Type B pancreatic cell (in vitro differentiated cells): Measurements from ENCODE around the gene RAB25. TPM values are rescaled to one million over a fixed set of nuclear protein-coding genes. Genes with fewer than 3 reads are reported as not detected.

Experiments
- DNase-seq: peaks from one replicate; pipeline ENCODE4 v3.0.0; 2021; ENCODE audit warnings: mixed read lengths; ENCODE audit not compliant: unreplicated experiment; ENCODE audit errors: extremely low spot score
- H3K27ac Mint-ChIP-seq: 2 replicates; pipeline ENCODE4 v1.8.0; 2021; ENCODE audit warnings: mild to moderate bottlenecking, mixed read lengths
- H3K27me3 Mint-ChIP-seq: 2 replicates; pipeline ENCODE4 v1.8.0; 2021; ENCODE audit warnings: mixed read lengths
- H3K36me3 Mint-ChIP-seq: 2 replicates; pipeline ENCODE4 v1.8.0; 2021; ENCODE audit warnings: mixed read lengths
- H3K4me1 Mint-ChIP-seq: one replicate; pipeline ENCODE4 v1.8.0; 2021; ENCODE audit warnings: mixed read lengths; ENCODE audit not compliant: unreplicated experiment
- H3K4me3 Mint-ChIP-seq: 2 replicates; pipeline ENCODE4 v1.8.0; 2021; ENCODE audit warnings: mild to moderate bottlenecking, mixed read lengths
- H3K9me3 Mint-ChIP-seq: 2 replicates; pipeline ENCODE4 v1.8.0; 2021; ENCODE audit warnings: mixed read lengths
- total RNA-seq: library from RNA; stranded (reverse); gene quantifications from 2 replicates; pipeline ENCODE4 v1.2.1, GENCODE V29; 2021; ENCODE audit warnings: low replicate concordance
- TF ChIP-seq, protein P1 (sequence below): fragments of 200-600 bp; sonication (generic); conservative IDR thresholded peaks from 2 replicates; pipeline ENCODE4 v1.5.0; 2021; ENCODE audit warnings: antibody characterized with exemption, mild to moderate bottlenecking

Gene RAB25
- total RNA-seq, 1 donor from 2014 or later, result 97.9 TPM

DNA sequence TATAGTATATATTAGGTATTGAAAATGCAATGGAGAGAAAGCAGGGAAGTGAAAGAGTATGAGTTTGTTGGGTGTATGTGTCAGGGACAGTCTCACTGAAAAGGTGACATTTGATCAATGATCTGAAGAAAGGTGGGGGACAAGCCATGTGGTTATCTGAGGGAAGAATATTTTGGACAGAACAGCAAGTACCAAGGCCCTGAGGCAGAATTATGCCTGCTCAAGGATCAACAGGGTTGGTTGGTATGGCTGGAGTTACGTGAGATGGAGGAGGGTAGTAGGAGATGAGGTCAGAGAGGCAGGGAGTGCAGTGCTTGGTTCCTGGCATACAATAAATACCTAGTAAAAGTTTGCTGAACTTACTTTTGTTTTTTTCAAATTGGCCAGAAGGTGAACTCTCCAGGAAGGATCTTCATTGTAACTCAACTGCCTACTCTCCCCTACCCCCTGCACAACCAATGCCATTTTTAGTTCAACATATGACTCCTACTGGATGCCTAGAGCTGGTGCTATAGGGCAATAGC lies 4.6 kb upstream of the RAB25 start:
- Mint-ChIP-seq H3K27me3 (no peaks in the 10 kb centered on the region), H3K27ac (peak overlapping the region; percentile 52), H3K4me3 (peak overlapping the region; percentile 61), H3K36me3 (peaks cover 6% of the 10 kb centered on the region), H3K4me1 (peaks cover 24% of the 10 kb centered on the region), H3K9me3 (no peaks in the 10 kb centered on the region)
- DNase-seq, result no peak
- TF ChIP-seq, protein P1, sequence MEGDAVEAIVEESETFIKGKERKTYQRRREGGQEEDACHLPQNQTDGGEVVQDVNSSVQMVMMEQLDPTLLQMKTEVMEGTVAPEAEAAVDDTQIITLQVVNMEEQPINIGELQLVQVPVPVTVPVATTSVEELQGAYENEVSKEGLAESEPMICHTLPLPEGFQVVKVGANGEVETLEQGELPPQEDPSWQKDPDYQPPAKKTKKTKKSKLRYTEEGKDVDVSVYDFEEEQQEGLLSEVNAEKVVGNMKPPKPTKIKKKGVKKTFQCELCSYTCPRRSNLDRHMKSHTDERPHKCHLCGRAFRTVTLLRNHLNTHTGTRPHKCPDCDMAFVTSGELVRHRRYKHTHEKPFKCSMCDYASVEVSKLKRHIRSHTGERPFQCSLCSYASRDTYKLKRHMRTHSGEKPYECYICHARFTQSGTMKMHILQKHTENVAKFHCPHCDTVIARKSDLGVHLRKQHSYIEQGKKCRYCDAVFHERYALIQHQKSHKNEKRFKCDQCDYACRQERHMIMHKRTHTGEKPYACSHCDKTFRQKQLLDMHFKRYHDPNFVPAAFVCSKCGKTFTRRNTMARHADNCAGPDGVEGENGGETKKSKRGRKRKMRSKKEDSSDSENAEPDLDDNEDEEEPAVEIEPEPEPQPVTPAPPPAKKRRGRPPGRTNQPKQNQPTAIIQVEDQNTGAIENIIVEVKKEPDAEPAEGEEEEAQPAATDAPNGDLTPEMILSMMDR, result no peak

DNA sequence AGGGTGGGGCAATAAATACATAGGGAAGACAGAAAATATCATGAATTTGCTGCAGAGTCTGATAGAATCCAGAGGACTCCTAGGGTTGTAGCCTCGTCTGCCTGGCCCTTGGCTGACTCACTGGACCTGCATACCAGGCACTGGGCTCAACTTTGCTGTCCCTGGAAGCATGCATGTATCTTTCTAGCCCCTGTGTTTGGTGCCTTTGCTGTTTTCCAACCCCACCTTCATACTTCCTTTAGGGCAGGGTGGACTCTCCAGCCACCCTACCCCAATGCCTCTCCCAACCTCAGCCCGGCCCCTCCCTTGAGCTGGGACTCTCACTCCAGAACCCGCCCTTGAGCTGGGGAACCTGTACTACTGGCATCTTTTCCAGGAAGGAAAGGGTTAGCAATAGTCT lies 1.2 kb downstream of the RAB25 start:
- peaks cover 31% of the 10 kb centered on the region for H3K4me1 Mint-ChIP-seq
- H3K9me3 Mint-ChIP-seq, result no peaks in the 10 kb centered on the region
- peak overlapping the region; percentile 95 for H3K4me3 Mint-ChIP-seq
- H3K27me3 Mint-ChIP-seq, result no peaks in the 10 kb centered on the region
- no peak for DNase-seq
- H3K36me3 Mint-ChIP-seq, result peaks cover 3% of the 10 kb centered on the region
- TF ChIP-seq, protein P1, result no peak
- H3K27ac Mint-ChIP-seq, result peak overlapping the region; percentile 99

DNA sequence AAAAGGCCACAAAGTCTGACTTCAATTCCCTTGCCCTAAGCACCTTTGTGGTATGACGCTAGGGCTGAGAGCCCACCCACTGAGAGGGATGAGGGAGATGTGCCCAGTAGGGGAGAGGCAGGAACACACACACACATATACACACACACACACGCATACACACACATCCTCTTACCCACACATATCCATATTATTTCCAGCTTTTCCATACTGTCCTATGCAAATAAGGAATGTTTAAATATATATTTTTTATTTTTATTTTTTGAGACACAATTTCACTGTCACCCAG lies 3.0 kb downstream of the RAB25 start:
- DNase-seq, result no peak
- no peaks in the 10 kb centered on the region for H3K27me3 Mint-ChIP-seq
- H3K4me1 Mint-ChIP-seq, result peaks cover 34% of the 10 kb centered on the region
- TF ChIP-seq, protein P1, result no peak
- no peaks in the 10 kb centered on the region for H3K9me3 Mint-ChIP-seq
- H3K27ac Mint-ChIP-seq, result peak overlapping the region; percentile 81
- peaks cover 6% of the 10 kb centered on the region for H3K36me3 Mint-ChIP-seq
- H3K4me3 Mint-ChIP-seq, result peak overlapping the region; percentile 73

GRCh38 chr1:156064615-156065014 lies 3.7 kb downstream of the RAB25 start:
- H3K27me3 Mint-ChIP-seq, result no peaks in the 10 kb centered on the region
- DNase-seq, result no peak
- peaks cover 36% of the 10 kb centered on the region for H3K4me1 Mint-ChIP-seq
- no peaks in the 10 kb centered on the region for H3K9me3 Mint-ChIP-seq
- peaks cover 6% of the 10 kb centered on the region for H3K36me3 Mint-ChIP-seq
- TF ChIP-seq, protein P1, result no peak
- H3K27ac Mint-ChIP-seq, result peak overlapping the region; percentile 24
- H3K4me3 Mint-ChIP-seq, result no peak overlapping the region

DNA sequence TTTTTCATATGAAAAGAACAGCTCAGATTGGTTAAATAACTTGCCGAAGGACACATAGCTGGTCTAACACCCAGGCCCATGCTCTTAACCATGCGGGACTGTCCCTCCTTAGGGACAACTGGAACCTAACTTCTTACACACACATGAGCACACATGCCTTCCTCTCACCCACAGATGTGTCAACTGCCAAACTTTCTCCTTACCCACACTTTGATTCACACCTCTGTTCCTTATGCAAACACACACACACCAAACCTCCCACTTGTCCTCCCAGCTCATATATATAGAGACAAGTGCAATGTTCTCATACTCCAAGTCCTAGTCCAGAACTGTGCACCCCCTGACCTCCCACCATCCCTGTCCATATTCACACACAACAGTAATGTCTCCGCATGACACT lies 4.3 kb downstream of the RAB25 start:
- DNase-seq, result no peak
- Mint-ChIP-seq H3K27me3 (no peaks in the 10 kb centered on the region), H3K36me3 (peaks cover 6% of the 10 kb centered on the region), H3K4me1 (peaks cover 37% of the 10 kb centered on the region), H3K9me3 (no peaks in the 10 kb centered on the region), H3K27ac (peak overlapping the region; percentile 24), H3K4me3 (peak overlapping the region; percentile 5)
- TF ChIP-seq, protein P1, result no peak

GRCh38 chr1:156065871-156066270 lies 4.9 kb downstream of the RAB25 start:
- Mint-ChIP-seq H3K4me1 (peaks cover 36% of the 10 kb centered on the region), H3K9me3 (no peaks in the 10 kb centered on the region), H3K27ac (peak overlapping the region; percentile 68), H3K27me3 (no peaks in the 10 kb centered on the region), H3K36me3 (peaks cover 6% of the 10 kb centered on the region), H3K4me3 (no peak overlapping the region)
- no peak for DNase-seq
- TF ChIP-seq, protein P1, result no peak
